Measurements from ENCODE around the gene SNAPC4.

DNA sequence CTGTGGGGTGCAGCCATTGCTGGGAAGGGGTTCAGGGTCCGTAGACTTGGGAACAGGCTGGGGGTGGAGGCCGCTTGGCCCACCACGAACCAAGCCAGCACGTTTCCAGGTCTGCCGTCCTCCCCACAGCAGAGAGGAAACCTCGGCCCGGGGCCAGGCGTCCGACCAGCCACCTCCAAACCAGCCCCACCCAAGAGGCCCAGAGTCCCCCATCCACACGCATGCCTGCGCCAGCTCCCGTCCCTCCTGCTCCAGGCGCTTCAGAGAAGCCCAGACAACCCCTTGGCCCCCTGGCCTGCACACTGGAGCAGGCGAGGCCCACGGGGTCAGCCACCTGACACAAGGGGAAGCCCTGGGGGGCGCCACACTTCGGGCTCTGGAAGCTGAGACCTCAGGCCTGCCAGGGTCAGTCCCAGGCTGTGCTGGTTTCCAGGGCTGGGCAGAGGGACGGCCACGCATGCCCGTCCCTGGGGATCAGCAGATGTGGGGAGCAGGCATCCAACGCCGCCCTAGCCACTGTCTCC is 42.7 kb downstream of the SNAPC4 start:
- TF ChIP-seq POLR2AphosphoS5 (IDR thresholded peaks at IDR 0.05; ENCODE audit: low read depth, low read length) (no peak), POLR2A (IDR thresholded peaks at IDR 0.05; ENCODE audit: low read depth, low read length) (no peak), SPI1 (IDR thresholded peaks at IDR 0.05; ENCODE audit: low read depth, low read length) (no peak), TAF1 (IDR thresholded peaks at IDR 0.05; ENCODE audit: low read depth, low read length) (no peak), PAX5 (IDR thresholded peaks at IDR 0.05; ENCODE audit: insufficient read depth, low read length, severe bottlenecking) (no peak)

Measured in GM12891 (cell line).